ENCODE data around the gene AGTRAP. TPM values are rescaled to one million over a fixed set of nuclear protein-coding genes. Genes with fewer than 3 reads are reported as not detected.

Gene AGTRAP
- total RNA-seq, 2 experiments from 2014 or later: 13.2 to 13.3 TPM

DNA sequence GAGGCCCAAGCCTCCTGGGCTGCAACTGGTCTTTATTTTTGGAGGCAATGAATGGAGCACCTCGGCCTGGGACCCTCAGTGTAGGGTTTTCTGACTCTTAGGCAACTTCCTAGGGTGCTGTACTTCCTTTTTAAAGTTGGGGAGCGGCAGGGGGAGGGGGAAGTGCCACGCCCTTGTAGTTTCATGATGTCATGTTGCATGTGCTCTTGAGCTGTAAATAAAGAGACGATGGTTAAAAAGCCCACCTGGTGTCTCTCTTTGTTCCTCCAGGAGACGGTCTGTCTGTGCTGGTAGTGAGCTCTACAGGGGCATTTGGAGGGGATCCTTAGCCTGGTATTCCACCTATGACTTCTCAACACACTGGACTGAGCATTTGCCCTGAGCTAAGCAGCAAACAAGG, 10.3 kb upstream of the AGTRAP start:
- Mint-ChIP-seq H3K36me3 (ENCODE audit: low read depth) (no peaks in the 10 kb centered on the region), H3K4me1 (peaks cover 24% of the 10 kb centered on the region), H3K9me3 (ENCODE audit: low read depth) (no peaks in the 10 kb centered on the region), H3K27ac (no peak overlapping the region), H3K4me3 (no peak overlapping the region), H3K27me3 (no peaks in the 10 kb centered on the region)
- ATAC-seq: no peak
- ChIA-PET CTCF (interaction anchor here (1.0 to 1.2 kb wide), 3 partner anchors 12 to 579 kb away, joined by 3 to 6 read pairs (median 4); partner anchors contain the start of gene FBXO6), POLR2A (no interaction called here)
- intact Hi-C loops (cut with DNase I, micrococcal nuclease): no loop called here
- DNase-seq: no peak

DNA sequence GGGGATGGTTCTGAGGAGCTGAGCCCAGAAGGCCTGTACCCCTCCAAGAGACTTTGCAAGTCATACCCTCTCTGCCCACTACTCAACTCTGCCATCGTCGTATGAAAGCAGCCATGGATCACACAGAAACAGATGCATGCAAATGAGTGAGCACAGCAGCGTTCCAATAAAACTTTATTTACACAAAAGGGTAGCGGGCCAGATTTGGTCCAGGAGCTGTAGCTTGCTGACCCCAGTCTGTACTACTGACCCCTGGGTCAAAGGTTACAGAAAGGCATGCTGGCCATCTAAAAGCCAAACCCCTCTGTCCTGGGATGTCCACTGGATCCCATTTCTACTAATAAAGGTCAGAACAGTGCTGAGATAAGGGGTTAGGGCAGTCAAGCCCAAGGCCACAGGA, 8.8 kb upstream of the AGTRAP start:
- ATAC-seq (no peak), DNase-seq (no peak)
- H3K36me3 Mint-ChIP-seq (ENCODE audit: low read depth): no peaks in the 10 kb centered on the region
- no peak overlapping the region for H3K27ac Mint-ChIP-seq
- peaks cover 38% of the 10 kb centered on the region for H3K4me1 Mint-ChIP-seq
- ChIA-PET CTCF (no interaction called here), POLR2A (no interaction called here)
- no peak overlapping the region for H3K4me3 Mint-ChIP-seq
- intact Hi-C loops (cut with DNase I, micrococcal nuclease): no loop called here
- no peaks in the 10 kb centered on the region for H3K27me3 Mint-ChIP-seq
- no peaks in the 10 kb centered on the region for H3K9me3 Mint-ChIP-seq (ENCODE audit: low read depth)

DNA sequence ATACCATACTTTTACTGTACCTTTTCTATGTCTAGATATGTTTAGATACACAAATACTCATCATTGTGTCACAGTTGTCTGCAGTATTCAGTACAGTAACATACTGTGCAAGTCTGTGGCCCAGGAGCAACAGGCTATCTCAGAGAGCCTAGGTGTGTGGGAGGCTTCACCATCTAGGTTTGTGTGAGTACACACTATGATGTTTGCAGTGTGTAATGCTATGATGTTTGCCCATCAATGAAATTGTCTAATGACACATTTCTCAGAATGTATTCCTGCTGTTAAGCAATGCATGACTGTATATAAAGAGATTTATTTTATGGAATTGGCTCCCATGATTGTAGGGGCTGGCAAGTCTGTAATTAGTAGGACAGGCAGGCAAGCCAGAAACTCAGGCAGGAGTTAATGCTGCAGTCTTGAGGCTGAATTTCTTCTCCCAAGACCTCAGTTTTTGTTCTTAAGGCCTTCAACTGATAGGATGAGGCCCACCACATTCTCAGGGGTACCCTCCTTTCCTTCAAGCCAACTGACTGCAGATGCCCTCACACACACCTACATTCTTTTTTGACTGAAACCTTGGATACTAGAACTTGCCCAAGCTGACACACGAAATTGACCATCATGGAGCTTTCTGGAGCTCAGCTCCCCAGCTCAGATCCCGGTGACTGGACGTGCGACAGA, 7.7 kb upstream of the AGTRAP start:
- no peak overlapping the region for H3K4me3 Mint-ChIP-seq
- DNase-seq: no peak
- CTCF ChIA-PET: interaction anchor here (0.6 kb wide), 1 partner anchor 80 kb away, joined by 3 read pairs; no protein-coding TSS in a partner anchor
- H3K27me3 Mint-ChIP-seq: no peaks in the 10 kb centered on the region
- ATAC-seq: no peak
- no peaks in the 10 kb centered on the region for H3K9me3 Mint-ChIP-seq (ENCODE audit: low read depth)
- peaks cover 47% of the 10 kb centered on the region for H3K4me1 Mint-ChIP-seq
- intact Hi-C loops (cut with DNase I, micrococcal nuclease): no loop called here
- H3K27ac Mint-ChIP-seq: no peak overlapping the region
- H3K36me3 Mint-ChIP-seq (ENCODE audit: low read depth): no peaks in the 10 kb centered on the region
- POLR2A ChIA-PET: no interaction called here

DNA sequence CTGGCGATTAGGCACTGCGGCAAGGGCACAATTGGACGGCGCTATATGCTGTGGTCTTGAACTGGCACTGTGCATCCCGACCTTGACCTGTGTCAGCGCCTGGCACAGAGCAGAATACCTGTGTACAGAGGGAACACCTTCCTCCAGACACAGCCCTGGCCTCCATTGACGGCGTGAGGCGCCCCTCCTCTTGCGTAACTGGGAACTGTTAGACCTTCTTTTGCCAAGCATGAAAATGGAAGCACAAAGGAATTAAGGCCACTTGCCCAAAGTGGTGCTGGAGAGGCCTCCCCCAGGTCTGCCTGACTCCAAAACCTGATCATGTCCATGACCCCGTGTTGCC, 6.8 kb upstream of the AGTRAP start:
- Mint-ChIP-seq H3K27ac (no peak overlapping the region), H3K4me1 (peaks cover 48% of the 10 kb centered on the region), H3K27me3 (no peaks in the 10 kb centered on the region), H3K36me3 (ENCODE audit: low read depth) (no peaks in the 10 kb centered on the region), H3K4me3 (no peak overlapping the region), H3K9me3 (ENCODE audit: low read depth) (no peaks in the 10 kb centered on the region)
- ATAC-seq: no peak
- ChIA-PET POLR2A (no interaction called here), CTCF (interaction anchor here (0.6 kb wide), 1 partner anchor 81 kb away, joined by 3 read pairs; no protein-coding TSS in a partner anchor)
- DNase-seq: no peak
- intact Hi-C loops (cut with DNase I, micrococcal nuclease): no loop called here

DNA sequence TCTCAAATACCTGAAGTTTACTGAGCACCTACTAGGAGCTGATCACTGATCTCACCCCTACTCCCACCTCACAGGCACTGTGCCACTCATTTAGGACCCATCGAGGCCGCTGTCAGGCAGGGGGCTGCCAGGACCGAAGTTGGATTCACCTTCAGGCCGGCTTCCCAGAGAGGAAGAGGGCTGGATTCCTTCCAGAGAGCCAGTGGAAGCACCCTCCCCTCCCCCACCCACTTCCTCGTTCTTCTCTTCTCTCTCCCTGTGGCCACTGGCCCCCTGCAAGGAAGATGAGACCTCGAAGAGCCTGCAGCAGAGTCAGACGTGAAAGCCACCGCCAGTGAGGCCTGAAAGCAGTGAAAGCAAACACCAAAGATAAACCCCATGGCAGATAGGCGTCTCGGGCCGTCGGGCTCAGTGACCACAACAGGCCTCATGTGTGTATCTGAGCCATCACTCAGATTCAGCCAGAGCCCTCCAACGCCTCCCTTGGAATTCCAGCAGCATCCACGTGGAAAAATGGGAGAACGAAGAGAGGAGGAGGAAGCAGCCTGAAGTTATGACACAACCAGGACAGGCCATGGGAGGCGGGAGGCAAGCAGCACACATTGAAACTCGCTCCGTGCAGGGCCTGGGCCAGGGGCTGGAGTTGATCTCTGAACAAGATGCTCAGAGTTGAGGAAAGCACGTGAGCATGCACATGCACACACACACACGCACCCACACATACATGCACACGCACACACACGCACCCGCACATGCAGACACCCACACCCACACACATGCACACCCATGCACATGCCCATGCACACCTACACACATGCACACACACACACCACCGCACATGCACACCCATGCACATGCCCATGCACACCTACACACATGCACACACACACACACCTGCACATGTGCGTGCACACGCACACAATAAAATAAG, 6.2 kb upstream of the AGTRAP start:
- intact Hi-C loops (cut with DNase I, micrococcal nuclease): loop anchor here (5.0 kb wide), 2 partner anchors 47 to 447 kb away; partner anchors contain the start of gene MAD2L2 (in 1 of the 2)
- DNase-seq: peak; percentile 24
- CTCF ChIA-PET: interaction anchor here (1.3 to 2.9 kb wide), 3 partner anchors 10 to 692 kb away, joined by 4 to 20 read pairs (median 17); no protein-coding TSS in a partner anchor

DNA sequence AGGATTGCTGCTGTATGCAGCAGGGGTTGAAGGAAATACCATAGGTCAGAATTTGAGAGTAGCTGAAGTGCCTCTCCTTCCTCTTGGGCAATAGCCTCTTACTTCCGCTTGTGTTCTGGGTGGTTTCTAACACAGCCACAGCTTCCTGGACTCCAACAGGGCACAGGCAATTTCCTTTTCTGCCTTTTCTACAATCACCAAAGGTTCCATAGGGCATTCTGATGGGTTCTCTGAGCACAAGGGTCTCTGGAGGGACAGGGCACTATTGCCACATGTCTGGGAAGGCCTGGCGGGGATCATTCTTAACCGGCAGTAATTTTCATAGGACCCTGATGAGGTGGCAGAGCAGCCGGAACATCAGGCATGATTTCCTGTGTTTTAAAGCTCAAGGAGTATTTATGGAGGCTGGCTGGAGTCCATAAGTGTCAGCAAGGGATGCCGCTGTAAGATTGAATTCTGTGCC, 5.5 kb upstream of the AGTRAP start:
- peak overlapping the region; percentile 77 for H3K27ac Mint-ChIP-seq
- CTCF ChIA-PET: interaction anchor here (1.3 to 2.9 kb wide), 3 partner anchors 10 to 693 kb away, joined by 4 to 20 read pairs (median 17); no protein-coding TSS in a partner anchor
- intact Hi-C loops (cut with DNase I, micrococcal nuclease): loop anchor here (5.0 kb wide), 2 partner anchors 48 to 448 kb away; partner anchors contain the start of gene MAD2L2 (in 1 of the 2)

More for the DNA sequence above, 6.2 kb upstream of the AGTRAP start:
- ATAC-seq: peak; percentile 8
- Mint-ChIP-seq H3K4me1 (peaks cover 48% of the 10 kb centered on the region), H3K27me3 (no peaks in the 10 kb centered on the region), H3K4me3 (peak overlapping the region; percentile 42), H3K27ac (peak overlapping the region; percentile 77), H3K9me3 (ENCODE audit: low read depth) (no peaks in the 10 kb centered on the region), H3K36me3 (ENCODE audit: low read depth) (no peaks in the 10 kb centered on the region)
- POLR2A ChIA-PET: interaction anchor here (1.2 to 2.4 kb wide), 2 partner anchors 73 to 179 kb away, joined by 3 to 8 read pairs; no protein-coding TSS in a partner anchor

DNA sequence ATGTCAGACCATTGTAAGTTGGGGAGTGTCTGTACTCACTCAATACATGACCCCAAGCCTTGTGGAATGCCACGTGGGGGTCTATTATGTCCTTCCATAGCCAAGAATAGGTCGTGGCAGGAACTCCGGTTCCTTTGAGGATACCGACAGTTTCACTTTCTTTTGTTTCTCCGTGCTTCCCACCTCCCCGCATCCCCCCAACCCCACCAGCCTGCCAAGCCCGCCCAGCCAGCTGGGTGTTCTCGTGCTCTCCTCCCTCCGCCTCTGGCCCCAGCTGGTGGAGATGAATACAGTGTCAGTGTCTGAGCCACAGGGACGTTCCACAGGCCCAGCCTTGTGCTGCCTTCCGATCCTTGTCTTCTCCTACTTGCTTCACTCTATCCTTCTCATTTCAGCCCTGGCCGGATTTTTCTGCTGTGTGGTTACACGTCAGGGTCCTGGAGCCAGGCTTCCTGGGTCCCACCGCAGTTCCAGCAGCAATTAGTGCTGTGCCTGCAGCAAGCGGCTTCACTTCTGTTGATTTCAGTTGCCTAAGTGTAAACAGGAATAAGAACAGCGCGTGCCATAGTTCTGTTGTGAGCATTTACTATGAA, 4.1 kb upstream of the AGTRAP start:
- peak; percentile 56 for DNase-seq
- peak; percentile 17 for ATAC-seq
- peaks cover 43% of the 10 kb centered on the region for H3K4me1 Mint-ChIP-seq
- H3K4me3 Mint-ChIP-seq: peak overlapping the region; percentile 70
- no peaks in the 10 kb centered on the region for H3K36me3 Mint-ChIP-seq (ENCODE audit: low read depth)
- intact Hi-C loops (cut with DNase I, micrococcal nuclease): loop anchor here (5.0 kb wide), 2 partner anchors 49 to 449 kb away; partner anchors contain the start of gene MAD2L2 (in 1 of the 2)
- H3K27ac Mint-ChIP-seq: peak overlapping the region; percentile 93
- no peaks in the 10 kb centered on the region for H3K9me3 Mint-ChIP-seq (ENCODE audit: low read depth)
- ChIA-PET POLR2A (interaction anchor here (0.5 to 2.4 kb wide), 3 partner anchors 12 to 201 kb away, joined by 3 to 8 read pairs (median 3); no protein-coding TSS in a partner anchor), CTCF (interaction anchor here (2.6 to 2.9 kb wide), 2 partner anchors 12 to 81 kb away, joined by 17 to 20 read pairs; no protein-coding TSS in a partner anchor)
- H3K27me3 Mint-ChIP-seq: no peaks in the 10 kb centered on the region

More for the DNA sequence above, 5.5 kb upstream of the AGTRAP start:
- H3K36me3 Mint-ChIP-seq (ENCODE audit: low read depth): no peaks in the 10 kb centered on the region
- H3K4me1 Mint-ChIP-seq: peaks cover 46% of the 10 kb centered on the region
- DNase-seq: peak; percentile 50
- POLR2A ChIA-PET: interaction anchor here (0.7 to 2.4 kb wide), 5 partner anchors 11 to 178 kb away, joined by 3 to 8 read pairs (median 3); no protein-coding TSS in a partner anchor
- H3K27me3 Mint-ChIP-seq: no peaks in the 10 kb centered on the region
- H3K9me3 Mint-ChIP-seq (ENCODE audit: low read depth): no peaks in the 10 kb centered on the region
- H3K4me3 Mint-ChIP-seq: peak overlapping the region; percentile 42
- peak; percentile 65 for ATAC-seq

DNA sequence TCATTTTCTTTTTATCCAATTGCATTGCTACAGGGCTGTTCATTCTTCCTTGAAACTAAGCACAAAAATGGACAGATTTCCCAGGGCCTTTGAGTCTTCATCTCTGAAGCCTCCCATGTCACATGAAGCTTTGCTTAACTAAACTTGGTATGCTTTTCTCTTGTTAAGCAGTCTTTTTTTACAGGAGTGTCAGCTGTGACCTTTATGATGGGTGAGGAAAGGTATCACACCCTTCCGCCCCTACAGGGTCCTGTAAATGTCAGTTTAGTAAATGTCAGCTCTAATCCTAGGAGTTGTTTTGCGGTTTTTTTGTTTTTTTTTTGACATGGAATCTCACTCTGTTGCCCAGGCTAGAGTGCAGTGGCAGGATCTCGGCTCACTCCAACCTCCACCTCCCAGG, 2.6 kb upstream of the AGTRAP start:
- no peak for DNase-seq
- no peak overlapping the region for H3K27ac Mint-ChIP-seq
- intact Hi-C loops (cut with DNase I, micrococcal nuclease): loop anchor here (5.0 kb wide), 2 partner anchors 51 to 451 kb away; partner anchors contain the start of gene MAD2L2 (in 1 of the 2)
- POLR2A ChIA-PET: no interaction called here
- H3K4me1 Mint-ChIP-seq: peaks cover 57% of the 10 kb centered on the region
- no peaks in the 10 kb centered on the region for H3K27me3 Mint-ChIP-seq
- no peaks in the 10 kb centered on the region for H3K9me3 Mint-ChIP-seq (ENCODE audit: low read depth)
- CTCF ChIA-PET: interaction anchor here (0.8 kb wide), 1 partner anchor 9 kb away, joined by 4 read pairs; no protein-coding TSS in a partner anchor
- ATAC-seq: no peak
- no peaks in the 10 kb centered on the region for H3K36me3 Mint-ChIP-seq (ENCODE audit: low read depth)
- H3K4me3 Mint-ChIP-seq: no peak overlapping the region

DNA sequence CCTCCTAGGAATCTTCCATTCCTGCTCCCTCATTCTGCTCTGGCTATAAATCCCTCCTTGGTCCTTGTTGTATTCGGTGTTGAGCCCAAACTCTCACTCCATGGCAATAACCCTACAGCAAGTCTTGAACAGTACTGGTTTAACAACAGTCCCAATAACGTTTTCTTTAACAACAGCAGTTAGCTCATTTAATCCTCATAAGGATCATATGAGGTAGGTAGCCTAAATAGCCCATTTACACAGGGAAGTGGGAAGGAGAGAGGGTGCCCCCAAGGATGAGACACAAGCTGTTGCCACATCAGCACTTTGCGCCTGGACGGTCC, 444 bp upstream of the AGTRAP start:
- Mint-ChIP-seq H3K36me3 (ENCODE audit: low read depth) (no peaks in the 10 kb centered on the region), H3K4me1 (peaks cover 56% of the 10 kb centered on the region), H3K27me3 (no peaks in the 10 kb centered on the region), H3K4me3 (peak overlapping the region; percentile 87), H3K9me3 (ENCODE audit: low read depth) (no peaks in the 10 kb centered on the region), H3K27ac (no peak overlapping the region)
- ChIA-PET CTCF (interaction anchor here (0.5 to 3.6 kb wide), 8 partner anchors 16 to 830 kb away, joined by 3 to 22 read pairs (median 3); partner anchors contain the start of gene FBXO6), POLR2A (interaction anchor here (2.9 kb wide), 1 partner anchor 173 kb away, joined by 18 read pairs; no protein-coding TSS in a partner anchor)
- DNase-seq (no peak), ATAC-seq (no peak)
- intact Hi-C loops (cut with DNase I, micrococcal nuclease): loop anchor here in 1 of 2 experiments (5.0 kb wide), 2 partner anchors 172 to 673 kb away; partner anchors contain the start of gene SRM

DNA sequence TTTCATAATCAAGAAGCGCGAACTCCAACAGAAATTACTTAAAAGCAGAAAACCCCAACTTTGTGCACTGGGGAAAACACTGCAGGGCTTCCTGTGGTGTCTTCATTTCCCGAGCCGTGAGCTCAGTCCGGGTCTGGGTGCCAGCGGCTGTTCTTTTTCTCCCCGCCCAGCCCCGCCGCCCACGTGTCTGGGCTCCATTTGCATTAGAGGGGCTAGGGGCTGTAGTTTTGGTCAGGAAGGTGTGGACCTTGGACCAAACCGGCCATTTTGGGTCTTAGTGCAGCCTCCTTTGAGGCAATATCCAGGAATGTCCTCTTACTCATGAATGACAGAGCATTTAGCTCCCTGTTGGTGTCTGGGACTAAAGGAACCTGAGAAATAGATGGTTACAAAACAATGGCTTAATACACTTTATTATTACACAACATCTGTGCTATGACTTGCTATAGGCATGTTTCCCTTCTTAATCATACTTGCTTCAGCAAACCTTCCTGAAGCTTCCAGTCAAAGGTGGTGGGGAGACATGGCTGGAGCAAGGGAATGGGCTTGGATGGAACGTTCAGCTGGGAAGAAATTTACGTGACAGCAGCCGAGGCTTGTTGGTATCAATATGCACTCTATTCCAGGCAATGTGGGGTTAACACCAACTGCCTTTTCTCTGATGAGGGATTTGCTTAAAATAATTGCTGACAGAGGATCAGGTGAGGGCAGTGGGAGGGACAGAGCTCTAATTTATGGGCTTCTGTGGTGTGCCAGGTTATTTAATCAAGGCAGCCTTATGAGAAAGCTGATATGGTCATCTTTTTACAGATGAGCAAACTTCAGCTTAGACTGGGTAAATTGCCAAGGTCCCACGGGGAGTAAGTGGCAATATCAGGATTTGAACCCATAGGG, 1.1 kb downstream of the AGTRAP start:
- peak; percentile 61 for ATAC-seq
- H3K27me3 Mint-ChIP-seq: no peaks in the 10 kb centered on the region
- POLR2A ChIA-PET: interaction anchor here (1.1 to 2.9 kb wide), 2 partner anchors 56 to 172 kb away, joined by 3 to 18 read pairs; no protein-coding TSS in a partner anchor

More for the DNA sequence above, 1.1 kb downstream of the AGTRAP start:
- intact Hi-C loops (cut with DNase I, micrococcal nuclease): loop anchor here in 1 of 2 experiments (1.0 to 5.0 kb wide), 8 partner anchors 56 to 675 kb away; partner anchors contain the start of genes CLCN6, DISP3, FBXO2 and FBXO44
- peak overlapping the region; percentile 68 for H3K27ac Mint-ChIP-seq
- H3K4me3 Mint-ChIP-seq: peak overlapping the region; percentile 87
- H3K36me3 Mint-ChIP-seq (ENCODE audit: low read depth): no peaks in the 10 kb centered on the region
- H3K4me1 Mint-ChIP-seq: peaks cover 57% of the 10 kb centered on the region
- CTCF ChIA-PET: interaction anchor here (0.7 to 3.6 kb wide), 8 partner anchors 11 to 697 kb away, joined by 3 to 22 read pairs (median 3); partner anchors contain the start of gene CLCN6
- peak; percentile 72 for DNase-seq
- H3K9me3 Mint-ChIP-seq (ENCODE audit: low read depth): no peaks in the 10 kb centered on the region

Data from activated CD4-positive, alpha-beta T cell treated with anti-CD3 and anti-CD28 coated beads for 36 hours (primary cell).